ENCODE results near the gene MAML3. TPM values are rescaled to one million over a fixed set of nuclear protein-coding genes. Genes with fewer than 3 reads are reported as not detected.

MAML3 gene
- total RNA-seq, 4 donors from 2014 or later: 16.1 to 40.0 (median 18.1) TPM

DNA sequence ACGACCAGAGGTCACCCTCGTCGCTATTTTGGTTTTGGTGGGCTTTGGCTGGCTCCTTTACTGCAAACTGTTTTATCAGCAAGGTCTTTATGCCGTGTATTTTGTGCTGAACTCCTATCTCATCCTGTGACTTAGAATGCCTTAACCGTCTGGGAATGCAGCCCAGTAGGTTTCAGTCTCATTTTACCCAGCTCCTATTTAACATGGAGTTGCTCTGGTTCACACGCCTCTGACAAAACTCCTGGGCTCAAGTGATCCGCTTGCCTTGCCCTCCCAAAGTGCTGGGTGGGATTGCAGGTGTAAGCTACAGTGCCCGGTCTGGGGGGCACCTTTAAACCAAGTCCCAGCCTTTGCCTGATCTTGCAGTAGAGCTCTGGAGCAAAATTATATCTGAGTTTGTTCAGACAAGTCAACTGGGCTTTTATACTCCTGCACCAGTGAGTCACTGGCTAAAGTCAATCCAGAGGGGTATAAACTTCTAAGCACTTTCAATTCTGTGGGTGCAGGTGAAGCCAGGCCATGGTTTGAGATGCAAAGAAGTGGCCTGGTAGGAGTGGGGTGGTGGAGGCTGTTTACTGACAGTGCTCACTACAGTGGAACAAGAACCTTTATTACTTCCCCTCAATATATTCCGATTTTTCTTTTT, 438.1 kb downstream of the MAML3 start:
- 80 to 87% methylated on average over 6 to 9 of the region's 9 CpGs for WGBS, 2 donors (ENCODE audit: low coverage in 1 of 2)

DNA sequence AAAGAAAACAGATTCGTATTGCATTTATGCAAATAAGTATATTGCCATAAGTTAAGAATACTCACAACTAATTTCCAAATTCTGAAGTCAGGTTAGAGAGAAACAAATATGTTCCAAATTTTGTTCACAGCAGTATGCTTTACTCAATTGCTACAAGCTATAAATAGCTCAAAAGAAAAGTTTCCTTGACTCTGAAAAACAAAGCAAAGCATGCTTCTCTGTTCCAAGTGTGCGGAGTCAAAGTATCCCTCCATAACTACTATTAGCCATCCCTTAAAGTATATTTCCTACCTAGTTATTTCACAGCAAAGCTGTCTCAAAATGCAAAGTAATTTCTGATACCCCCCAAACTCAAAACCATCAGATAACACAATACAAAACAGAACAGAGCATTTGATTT, 441.1 kb downstream of the MAML3 start:
- in situ Hi-C loops (cut with MboI; ENCODE audit: low pct_ligation_motif_present in 1 of 4, low pct_unique_long_range_greater_than_20kb in 1 of 4, low sequenced_read_pairs in 3 of 4) (no loop called here), intact Hi-C loops (cut with DNase I; ENCODE audit: low total_unique reads) (no loop called here)
- H3K27me3 ChIP-seq: no peaks in the 10 kb centered on the region
- DNase-seq: no peak
- H3K36me3 ChIP-seq: no peaks in the 10 kb centered on the region
- peaks cover 0 to 2% (median 0%) of the 10 kb centered on the region in 4 donors for H3K4me1 ChIP-seq
- H3K27ac ChIP-seq: peak overlapping the region in 1 of 4 donors; percentile 24
- TF ChIP-seq, protein P1, sequence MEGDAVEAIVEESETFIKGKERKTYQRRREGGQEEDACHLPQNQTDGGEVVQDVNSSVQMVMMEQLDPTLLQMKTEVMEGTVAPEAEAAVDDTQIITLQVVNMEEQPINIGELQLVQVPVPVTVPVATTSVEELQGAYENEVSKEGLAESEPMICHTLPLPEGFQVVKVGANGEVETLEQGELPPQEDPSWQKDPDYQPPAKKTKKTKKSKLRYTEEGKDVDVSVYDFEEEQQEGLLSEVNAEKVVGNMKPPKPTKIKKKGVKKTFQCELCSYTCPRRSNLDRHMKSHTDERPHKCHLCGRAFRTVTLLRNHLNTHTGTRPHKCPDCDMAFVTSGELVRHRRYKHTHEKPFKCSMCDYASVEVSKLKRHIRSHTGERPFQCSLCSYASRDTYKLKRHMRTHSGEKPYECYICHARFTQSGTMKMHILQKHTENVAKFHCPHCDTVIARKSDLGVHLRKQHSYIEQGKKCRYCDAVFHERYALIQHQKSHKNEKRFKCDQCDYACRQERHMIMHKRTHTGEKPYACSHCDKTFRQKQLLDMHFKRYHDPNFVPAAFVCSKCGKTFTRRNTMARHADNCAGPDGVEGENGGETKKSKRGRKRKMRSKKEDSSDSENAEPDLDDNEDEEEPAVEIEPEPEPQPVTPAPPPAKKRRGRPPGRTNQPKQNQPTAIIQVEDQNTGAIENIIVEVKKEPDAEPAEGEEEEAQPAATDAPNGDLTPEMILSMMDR (IDR thresholded peaks at IDR 0.05): no peak
- no peak for TF ChIP-seq POLR2A (IDR thresholded peaks at IDR 0.05)
- TF ChIP-seq POLR2AphosphoS5 (IDR thresholded peaks at IDR 0.05): no peak
- no peak overlapping the region for H3K4me3 ChIP-seq
- whole genome bisulfite sequencing, 2 donors (ENCODE audit: low coverage in 1 of 2): 75 to 80% methylated on average over 2 of the region's 2 CpGs
- no peaks in the 10 kb centered on the region for H3K9me3 ChIP-seq

More for the DNA sequence above, 438.1 kb downstream of the MAML3 start:
- in situ Hi-C loops (cut with MboI; ENCODE audit: low pct_ligation_motif_present in 1 of 4, low pct_unique_long_range_greater_than_20kb in 1 of 4, low sequenced_read_pairs in 3 of 4) (no loop called here), intact Hi-C loops (cut with DNase I; ENCODE audit: low total_unique reads) (no loop called here)
- Histone ChIP-seq H3K4me3 (no peak overlapping the region), H3K27me3 (no peaks in the 10 kb centered on the region), H3K36me3 (no peaks in the 10 kb centered on the region), H3K27ac (no peak overlapping the region), H3K4me1 (peaks cover 0 to 2% (median 0%) of the 10 kb centered on the region in 4 donors), H3K9me3 (no peaks in the 10 kb centered on the region)
- no peak for DNase-seq
- TF ChIP-seq POLR2A (IDR thresholded peaks at IDR 0.05): no peak
- TF ChIP-seq EP300 (IDR thresholded peaks at IDR 0.05; ENCODE audit: low read depth): no peak
- TF ChIP-seq, protein P1 (IDR thresholded peaks at IDR 0.05): no peak
- TF ChIP-seq POLR2AphosphoS5 (IDR thresholded peaks at IDR 0.05): no peak

DNA sequence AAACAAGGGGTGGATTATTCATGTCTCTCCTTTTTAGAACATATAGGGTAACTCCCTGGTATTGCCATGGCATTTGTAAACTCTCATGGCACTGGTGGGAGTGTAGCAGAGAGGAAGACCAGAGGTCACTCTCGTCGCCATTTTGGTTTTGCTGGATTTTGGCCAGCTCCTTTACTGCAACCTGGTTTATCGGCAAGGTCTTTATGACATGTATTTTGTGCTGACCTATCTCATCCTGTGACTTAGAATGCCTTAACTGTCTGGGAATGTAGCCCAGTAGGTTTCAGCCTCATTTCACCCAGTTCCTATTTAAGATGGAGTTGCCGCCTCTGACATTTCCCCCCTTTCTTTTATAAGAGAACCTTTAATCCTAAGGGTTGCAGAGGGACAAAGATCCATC, 442.5 kb downstream of the MAML3 start:
- Histone ChIP-seq H3K9me3 (no peaks in the 10 kb centered on the region), H3K36me3 (no peaks in the 10 kb centered on the region), H3K27me3 (no peaks in the 10 kb centered on the region), H3K4me1 (peaks cover 0 to 2% (median 0%) of the 10 kb centered on the region in 4 donors), H3K4me3 (no peak overlapping the region), H3K27ac (no peak overlapping the region)
- no peak for TF ChIP-seq EP300 (IDR thresholded peaks at IDR 0.05; ENCODE audit: low read depth)
- TF ChIP-seq, protein P1 (IDR thresholded peaks at IDR 0.05): no peak
- no peak for TF ChIP-seq POLR2A (IDR thresholded peaks at IDR 0.05)
- TF ChIP-seq POLR2AphosphoS5 (IDR thresholded peaks at IDR 0.05): no peak
- 68 to 78% methylated on average over 4 of the region's 4 CpGs for WGBS, 2 donors (ENCODE audit: low coverage in 1 of 2)
- in situ Hi-C loops (cut with MboI; ENCODE audit: low pct_ligation_motif_present in 1 of 4, low pct_unique_long_range_greater_than_20kb in 1 of 4, low sequenced_read_pairs in 3 of 4): no loop called here
- intact Hi-C loops (cut with DNase I; ENCODE audit: low total_unique reads): no loop called here
- DNase-seq: peak; percentile 55

DNA sequence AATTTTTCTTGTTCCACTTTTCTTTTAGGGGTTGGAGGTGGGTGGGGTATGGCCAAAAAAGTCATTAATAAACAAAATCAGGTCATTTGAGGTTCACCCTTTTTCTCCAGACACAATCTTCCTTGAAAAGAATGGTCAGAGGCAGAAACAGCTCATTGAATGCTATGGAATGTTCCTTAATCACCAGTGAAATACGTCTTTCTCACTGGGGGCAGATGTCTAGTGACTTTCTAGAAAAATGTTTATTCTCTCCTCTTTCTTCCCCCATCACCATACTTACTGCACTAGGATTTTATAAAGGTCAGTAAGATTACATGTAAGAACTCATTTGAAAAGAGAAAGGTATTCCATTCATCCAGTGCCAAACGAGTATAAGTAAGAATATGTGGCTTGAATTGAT, 443.9 kb downstream of the MAML3 start:
- 80 to 85% methylated on average over 2 of the region's 2 CpGs for WGBS, 2 donors (ENCODE audit: low coverage in 1 of 2)
- Histone ChIP-seq H3K4me3 (no peak overlapping the region), H3K36me3 (peaks cover 0 to 12% (median 1%) of the 10 kb centered on the region in 4 donors), H3K27me3 (no peaks in the 10 kb centered on the region), H3K27ac (no peak overlapping the region), H3K4me1 (peaks cover 0 to 2% (median 0%) of the 10 kb centered on the region in 4 donors), H3K9me3 (no peaks in the 10 kb centered on the region)
- DNase-seq: no peak
- intact Hi-C loops (cut with DNase I; ENCODE audit: low total_unique reads) (no loop called here), in situ Hi-C loops (cut with MboI; ENCODE audit: low pct_ligation_motif_present in 1 of 4, low pct_unique_long_range_greater_than_20kb in 1 of 4, low sequenced_read_pairs in 3 of 4) (no loop called here)
- TF ChIP-seq, protein P1 (IDR thresholded peaks at IDR 0.05): no peak
- no peak for TF ChIP-seq POLR2AphosphoS5 (IDR thresholded peaks at IDR 0.05)
- no peak for TF ChIP-seq POLR2A (IDR thresholded peaks at IDR 0.05)
- TF ChIP-seq EP300 (IDR thresholded peaks at IDR 0.05; ENCODE audit: low read depth): no peak

All from transverse colon (tissue), 4 donors.